ENCODE results near the gene MED13.

DNA sequence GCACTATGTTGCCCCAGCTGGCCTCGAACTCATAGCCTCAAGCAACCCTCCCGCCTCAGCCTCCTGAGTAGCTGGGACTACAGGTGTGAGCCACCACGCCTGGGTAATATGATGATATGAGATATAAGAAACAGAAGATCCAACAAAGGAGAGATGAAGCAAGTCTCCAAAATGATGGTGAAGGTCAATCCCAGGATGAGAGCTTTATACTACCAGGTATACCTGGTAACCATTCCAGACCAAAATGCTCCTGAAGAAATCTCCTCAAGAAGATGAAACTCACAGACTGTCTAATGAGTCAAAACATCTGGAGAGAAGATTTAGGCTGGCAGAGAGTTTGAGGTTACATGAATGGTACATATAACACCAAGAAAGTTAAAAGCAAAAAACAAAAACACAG lies 161.8 kb downstream of the MED13 start:
- TF ChIP-seq, protein P1, sequence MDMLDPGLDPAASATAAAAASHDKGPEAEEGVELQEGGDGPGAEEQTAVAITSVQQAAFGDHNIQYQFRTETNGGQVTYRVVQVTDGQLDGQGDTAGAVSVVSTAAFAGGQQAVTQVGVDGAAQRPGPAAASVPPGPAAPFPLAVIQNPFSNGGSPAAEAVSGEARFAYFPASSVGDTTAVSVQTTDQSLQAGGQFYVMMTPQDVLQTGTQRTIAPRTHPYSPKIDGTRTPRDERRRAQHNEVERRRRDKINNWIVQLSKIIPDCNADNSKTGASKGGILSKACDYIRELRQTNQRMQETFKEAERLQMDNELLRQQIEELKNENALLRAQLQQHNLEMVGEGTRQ (IDR thresholded peaks at IDR 0.05; ENCODE audit: borderline replicate concordance, low read depth, low read length): no peak
- TF ChIP-seq, protein P2, sequence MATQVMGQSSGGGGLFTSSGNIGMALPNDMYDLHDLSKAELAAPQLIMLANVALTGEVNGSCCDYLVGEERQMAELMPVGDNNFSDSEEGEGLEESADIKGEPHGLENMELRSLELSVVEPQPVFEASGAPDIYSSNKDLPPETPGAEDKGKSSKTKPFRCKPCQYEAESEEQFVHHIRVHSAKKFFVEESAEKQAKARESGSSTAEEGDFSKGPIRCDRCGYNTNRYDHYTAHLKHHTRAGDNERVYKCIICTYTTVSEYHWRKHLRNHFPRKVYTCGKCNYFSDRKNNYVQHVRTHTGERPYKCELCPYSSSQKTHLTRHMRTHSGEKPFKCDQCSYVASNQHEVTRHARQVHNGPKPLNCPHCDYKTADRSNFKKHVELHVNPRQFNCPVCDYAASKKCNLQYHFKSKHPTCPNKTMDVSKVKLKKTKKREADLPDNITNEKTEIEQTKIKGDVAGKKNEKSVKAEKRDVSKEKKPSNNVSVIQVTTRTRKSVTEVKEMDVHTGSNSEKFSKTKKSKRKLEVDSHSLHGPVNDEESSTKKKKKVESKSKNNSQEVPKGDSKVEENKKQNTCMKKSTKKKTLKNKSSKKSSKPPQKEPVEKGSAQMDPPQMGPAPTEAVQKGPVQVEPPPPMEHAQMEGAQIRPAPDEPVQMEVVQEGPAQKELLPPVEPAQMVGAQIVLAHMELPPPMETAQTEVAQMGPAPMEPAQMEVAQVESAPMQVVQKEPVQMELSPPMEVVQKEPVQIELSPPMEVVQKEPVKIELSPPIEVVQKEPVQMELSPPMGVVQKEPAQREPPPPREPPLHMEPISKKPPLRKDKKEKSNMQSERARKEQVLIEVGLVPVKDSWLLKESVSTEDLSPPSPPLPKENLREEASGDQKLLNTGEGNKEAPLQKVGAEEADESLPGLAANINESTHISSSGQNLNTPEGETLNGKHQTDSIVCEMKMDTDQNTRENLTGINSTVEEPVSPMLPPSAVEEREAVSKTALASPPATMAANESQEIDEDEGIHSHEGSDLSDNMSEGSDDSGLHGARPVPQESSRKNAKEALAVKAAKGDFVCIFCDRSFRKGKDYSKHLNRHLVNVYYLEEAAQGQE (IDR thresholded peaks at IDR 0.05; ENCODE audit: low read depth, low read length): no peak
- TF ChIP-seq GATA2 (CRISPR knock-in tag; IDR thresholded peaks at IDR 0.05): no peak

All from SK-N-SH (cell line).